Measurements from ENCODE around the gene EMC6.

The EMC6 gene

GRCh38 chr17:3679531-3680126, 11.0 kb downstream of the EMC6 start:
- Histone ChIP-seq H3K27ac (no peak overlapping the region), H3K36me3 (no peaks in the 10 kb centered on the region), H3K27me3 (peaks cover 7% of the 10 kb centered on the region), H3K9me3 (no peaks in the 10 kb centered on the region), H3K4me3 (ENCODE audit: low read depth in 1 of 2, low read length in 1 of 2) (no peak overlapping the region), H3K4me1 (ENCODE audit: control insufficient read depth in 1 of 2, insufficient read depth in 1 of 2, low read depth in 1 of 2, low read length in 1 of 2) (peaks cover 0 to 4% of the 10 kb centered on the region in 2 experiments)
- TF ChIP-seq, protein P1, sequence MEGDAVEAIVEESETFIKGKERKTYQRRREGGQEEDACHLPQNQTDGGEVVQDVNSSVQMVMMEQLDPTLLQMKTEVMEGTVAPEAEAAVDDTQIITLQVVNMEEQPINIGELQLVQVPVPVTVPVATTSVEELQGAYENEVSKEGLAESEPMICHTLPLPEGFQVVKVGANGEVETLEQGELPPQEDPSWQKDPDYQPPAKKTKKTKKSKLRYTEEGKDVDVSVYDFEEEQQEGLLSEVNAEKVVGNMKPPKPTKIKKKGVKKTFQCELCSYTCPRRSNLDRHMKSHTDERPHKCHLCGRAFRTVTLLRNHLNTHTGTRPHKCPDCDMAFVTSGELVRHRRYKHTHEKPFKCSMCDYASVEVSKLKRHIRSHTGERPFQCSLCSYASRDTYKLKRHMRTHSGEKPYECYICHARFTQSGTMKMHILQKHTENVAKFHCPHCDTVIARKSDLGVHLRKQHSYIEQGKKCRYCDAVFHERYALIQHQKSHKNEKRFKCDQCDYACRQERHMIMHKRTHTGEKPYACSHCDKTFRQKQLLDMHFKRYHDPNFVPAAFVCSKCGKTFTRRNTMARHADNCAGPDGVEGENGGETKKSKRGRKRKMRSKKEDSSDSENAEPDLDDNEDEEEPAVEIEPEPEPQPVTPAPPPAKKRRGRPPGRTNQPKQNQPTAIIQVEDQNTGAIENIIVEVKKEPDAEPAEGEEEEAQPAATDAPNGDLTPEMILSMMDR (IDR thresholded peaks at IDR 0.05): no peak

GRCh38 chr17:3681057-3681456, 12.4 kb downstream of the EMC6 start:
- no peak overlapping the region for H3K4me3 ChIP-seq (ENCODE audit: low read depth in 1 of 2, low read length in 1 of 2)
- no peak overlapping the region for H3K27ac ChIP-seq
- no peaks in the 10 kb centered on the region for H3K9me3 ChIP-seq
- H3K4me1 ChIP-seq (ENCODE audit: control insufficient read depth in 1 of 2, insufficient read depth in 1 of 2, low read depth in 1 of 2, low read length in 1 of 2): peaks cover 0 to 4% of the 10 kb centered on the region in 2 experiments
- TF ChIP-seq, protein P1 (IDR thresholded peaks at IDR 0.05): no peak
- H3K27me3 ChIP-seq: peaks cover 14% of the 10 kb centered on the region
- no peaks in the 10 kb centered on the region for H3K36me3 ChIP-seq

- H3K27ac ChIP-seq: no peak overlapping the region
- H3K27me3 ChIP-seq: peaks cover 14% of the 10 kb centered on the region
- no peaks in the 10 kb centered on the region for H3K36me3 ChIP-seq
- TF ChIP-seq, protein P1 (IDR thresholded peaks at IDR 0.05): no peak
- no peak overlapping the region for H3K4me3 ChIP-seq (ENCODE audit: low read depth in 1 of 2, low read length in 1 of 2)
- peaks cover 0 to 4% of the 10 kb centered on the region in 2 experiments for H3K4me1 ChIP-seq (ENCODE audit: control insufficient read depth in 1 of 2, insufficient read depth in 1 of 2, low read depth in 1 of 2, low read length in 1 of 2)
- no peaks in the 10 kb centered on the region for H3K9me3 ChIP-seq
These were observed 13.0 kb downstream of the EMC6 start for GRCh38 chr17:3681565-3681964.

- no peak overlapping the region for H3K27ac ChIP-seq
- no peaks in the 10 kb centered on the region for H3K9me3 ChIP-seq
- TF ChIP-seq, protein P1 (IDR thresholded peaks at IDR 0.05): no peak
- H3K36me3 ChIP-seq: no peaks in the 10 kb centered on the region
- H3K4me1 ChIP-seq (ENCODE audit: control insufficient read depth in 1 of 2, insufficient read depth in 1 of 2, low read depth in 1 of 2, low read length in 1 of 2): peaks cover 0 to 4% of the 10 kb centered on the region in 2 experiments
- no peak overlapping the region for H3K4me3 ChIP-seq (ENCODE audit: low read depth in 1 of 2, low read length in 1 of 2)
- H3K27me3 ChIP-seq: peaks cover 14% of the 10 kb centered on the region
These were observed 13.4 kb downstream of the EMC6 start for GRCh38 chr17:3682033-3682432.

- TF ChIP-seq, protein P1 (IDR thresholded peaks at IDR 0.05): peak; percentile 89
- no peaks in the 10 kb centered on the region for H3K36me3 ChIP-seq
- H3K4me1 ChIP-seq (ENCODE audit: control insufficient read depth in 1 of 2, insufficient read depth in 1 of 2, low read depth in 1 of 2, low read length in 1 of 2): peaks cover 0 to 4% of the 10 kb centered on the region in 2 experiments
- no peak overlapping the region for H3K27ac ChIP-seq
- no peak overlapping the region for H3K4me3 ChIP-seq (ENCODE audit: low read depth in 1 of 2, low read length in 1 of 2)
- H3K9me3 ChIP-seq: no peaks in the 10 kb centered on the region
- H3K27me3 ChIP-seq: peaks cover 14% of the 10 kb centered on the region
These were observed 14.5 kb downstream of the EMC6 start for GRCh38 chr17:3683054-3683511.

Data from neutrophil (primary cell).